Measurements from ENCODE around the gene PRKCG.

Gene PRKCG

GRCh38 chr19:53916004-53916403 is 34.0 kb downstream of the PRKCG start:
- TF ChIP-seq CTCF (conservative IDR thresholded peaks at IDR 0.05; ENCODE audit: low read length) = no peak
- DNase-seq (ENCODE audit: low read depth) = no peak
- H3K4me3 ChIP-seq (ENCODE audit: low read length) = no peak overlapping the region

DNA sequence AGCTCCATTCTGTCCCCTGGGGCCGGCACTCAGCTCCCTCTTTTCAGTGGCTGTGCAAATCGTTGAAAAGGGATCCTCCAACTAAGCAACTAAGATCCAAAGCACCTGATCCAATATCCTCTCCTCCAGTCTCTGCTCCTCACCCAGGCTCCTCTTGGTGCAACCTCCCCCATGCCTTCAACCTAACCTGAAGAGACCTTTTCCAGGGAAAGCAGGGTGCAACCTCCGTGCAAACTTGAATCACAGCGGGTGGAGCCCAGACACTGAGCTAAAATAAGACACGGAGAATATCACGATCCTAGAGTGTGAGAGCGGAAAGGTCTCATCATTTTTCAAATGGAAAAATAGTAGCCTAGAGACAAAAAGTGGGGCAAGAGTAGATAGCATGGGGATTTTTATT is 35.4 kb downstream of the PRKCG start:
- no peak for TF ChIP-seq CTCF (conservative IDR thresholded peaks at IDR 0.05; ENCODE audit: low read length)

GRCh38 chr19:53927739-53928138 is 45.7 kb downstream of the PRKCG start:
- no peak overlapping the region for H3K4me3 ChIP-seq (ENCODE audit: low read length)
- TF ChIP-seq CTCF (conservative IDR thresholded peaks at IDR 0.05; ENCODE audit: low read length) = no peak
- peak; percentile 57 for DNase-seq (ENCODE audit: low read depth)

More for the DNA sequence above, 35.4 kb downstream of the PRKCG start:
- DNase-seq (ENCODE audit: low read depth) = no peak
- no peak overlapping the region for H3K4me3 ChIP-seq (ENCODE audit: low read length)

DNA sequence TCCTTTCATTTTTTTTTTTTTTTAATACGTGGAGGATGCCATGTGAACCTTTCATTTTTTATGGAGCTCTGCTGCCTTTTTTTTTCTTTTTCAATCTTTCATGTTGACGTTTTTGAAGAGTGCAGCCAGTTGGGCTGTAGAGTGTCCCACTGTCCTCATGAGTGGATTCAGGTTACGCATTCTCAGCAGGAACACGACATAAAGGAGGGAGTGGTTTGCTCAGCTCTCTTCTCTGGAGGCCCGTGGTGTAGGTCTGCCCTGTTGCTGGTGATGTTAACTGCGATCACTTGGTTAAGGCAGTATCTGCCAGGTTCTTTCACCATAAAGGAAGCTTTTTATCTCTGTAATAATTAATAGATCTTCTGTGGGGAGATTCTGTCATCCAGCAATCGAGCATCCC is 54.0 kb downstream of the PRKCG start:
- TF ChIP-seq CTCF (conservative IDR thresholded peaks at IDR 0.05; ENCODE audit: low read length) = no peak

GRCh38 chr19:53942001-53942786 is 60.2 kb downstream of the PRKCG start:
- no peak overlapping the region for H3K4me3 ChIP-seq (ENCODE audit: low read length)
- DNase-seq (ENCODE audit: low read depth) = no peak
- no peak for TF ChIP-seq CTCF (conservative IDR thresholded peaks at IDR 0.05; ENCODE audit: low read length)

More for the DNA sequence above, 54.0 kb downstream of the PRKCG start:
- no peak for DNase-seq (ENCODE audit: low read depth)
- H3K4me3 ChIP-seq (ENCODE audit: low read length) = no peak overlapping the region

GRCh38 chr19:53944416-53944815 is 62.4 kb downstream of the PRKCG start:
- no peak for DNase-seq (ENCODE audit: low read depth)
- TF ChIP-seq CTCF (conservative IDR thresholded peaks at IDR 0.05; ENCODE audit: low read length) = no peak
- no peak overlapping the region for H3K4me3 ChIP-seq (ENCODE audit: low read length)

GRCh38 chr19:53944933-53945332 is 62.9 kb downstream of the PRKCG start:
- H3K4me3 ChIP-seq (ENCODE audit: low read length) = no peak overlapping the region
- DNase-seq (ENCODE audit: low read depth) = no peak
- TF ChIP-seq CTCF (conservative IDR thresholded peaks at IDR 0.05; ENCODE audit: low read length) = no peak
